H1 (cell line): ENCODE data around the gene CDKN1B. TPM values are rescaled to one million over a fixed set of nuclear protein-coding genes. Genes with fewer than 3 reads are reported as not detected.

Source experiments
- CTCF ChIA-PET: fragments of 300-600 bp; sonication (Branson Sonifier 250); formaldehyde crosslinking; loops from one replicate; lab custom pipeline; 2021; ENCODE audit not compliant: partially characterized antibody; lab: Charles Lee
- POLR2A ChIA-PET: fragments of 300-600 bp; sonication (Branson Sonifier 250); formaldehyde crosslinking; loops from one replicate; lab custom pipeline; 2021; ENCODE audit warnings: inconsistent platforms; ENCODE audit not compliant: partially characterized antibody; lab: Charles Lee
- DNase-seq, 2 experiments: peaks; one replicate each; pipeline versions ENCODE4 v3.0.0 to v3.0.0-alpha.2; 2010 to 2022; ENCODE audit warnings: low spot score in 2 of 2, low read depth in 1 of 2, mixed read lengths in 1 of 2
- FAIRE-seq: peaks from 2 replicates; lab custom pipeline; 2011; peaks lifted over from hg19 to GRCh38; lab: Jason Lieb, UNC
- H2AFZ ChIP-seq: 2 replicates; pipeline ENCODE4 v1.8.1; 2012; ENCODE audit warnings: low read length, inconsistent platforms
- H2AK5ac ChIP-seq: 2 replicates; pipeline ENCODE4 v1.6.1; 2013; ENCODE audit warnings: low read depth, low read length
- H2BK120ac ChIP-seq: replicated peaks from 2 replicates; pipeline ENCODE3; 2013; ENCODE audit warnings: low read depth, low read length, inconsistent platforms
- H2BK12ac ChIP-seq: 2 replicates; pipeline ENCODE4 v1.6.1; 2013; ENCODE audit warnings: low read depth, low read length
- H2BK15ac ChIP-seq: 2 replicates; pipeline ENCODE4 v1.6.1; 2013; ENCODE audit warnings: low read length
- H2BK20ac ChIP-seq: 2 replicates; pipeline ENCODE4 v1.6.1; 2013; ENCODE audit warnings: low read length
- H2BK5ac ChIP-seq: 2 replicates; pipeline ENCODE4 v1.6.1; 2013; ENCODE audit warnings: low read depth, low read length
- H3K14ac ChIP-seq: 2 replicates; pipeline ENCODE4 v1.6.1; 2013; ENCODE audit warnings: inconsistent platforms; ENCODE audit not compliant: insufficient read length
- H3K18ac ChIP-seq: 2 replicates; pipeline ENCODE4 v1.6.1; 2013; ENCODE audit warnings: low read length; ENCODE audit errors: extremely low read depth
- H3K23ac ChIP-seq: 2 replicates; pipeline ENCODE4 v1.6.1; 2013; ENCODE audit warnings: inconsistent platforms; ENCODE audit not compliant: insufficient read length
- H3K23me2 ChIP-seq: 2 replicates; pipeline ENCODE4 v1.6.1; 2013; ENCODE audit warnings: low read depth, low read length
- H3K27ac ChIP-seq: 2 replicates; pipeline ENCODE4 v1.6.1; 2011; ENCODE audit warnings: low read depth, low read length, inconsistent platforms
- H3K27me3 ChIP-seq, 4 experiments: replicated peaks in 1 of 4; 1 replicate in 1 of 4; 2 replicates in 3 of 4; pipeline versions ENCODE4 v1.6.1 to v1.8.1; 2011 to 2013; ENCODE audit warnings: low read length in 3 of 4, mild to moderate bottlenecking in 3 of 4, inconsistent platforms in 2 of 4, mixed read lengths in 2 of 4, moderate library complexity in 1 of 4; ENCODE audit not compliant: control insufficient read depth in 3 of 4, insufficient read depth in 3 of 4; ENCODE audit errors: extremely low read depth in 1 of 4
- H3K36me3 ChIP-seq, 4 experiments: 2 replicates each; pipeline versions ENCODE4 v1.6.1 to v1.8.1; 2011 to 2013; ENCODE audit warnings: mild to moderate bottlenecking in 4 of 4, low read length in 3 of 4, moderate library complexity in 2 of 4, control low read depth in 1 of 4, inconsistent platforms in 1 of 4; ENCODE audit not compliant: insufficient read depth in 4 of 4, control insufficient read depth in 2 of 4
- H3K4ac ChIP-seq: replicated peaks from 2 replicates; pipeline ENCODE3; 2013; ENCODE audit warnings: low read length, low read depth, mixed read lengths, inconsistent platforms; ENCODE audit not compliant: insufficient read length
- H3K4me1 ChIP-seq, 4 experiments: replicated peaks in 1 of 4; 1 replicate in 1 of 4; 2 replicates in 3 of 4; pipeline versions ENCODE4 v1.6.1 to v1.8.1; 2011 to 2013; ENCODE audit warnings: low read length in 3 of 4, inconsistent platforms in 2 of 4, mixed read lengths in 1 of 4; ENCODE audit not compliant: insufficient read depth in 4 of 4, control insufficient read depth in 3 of 4
- H3K4me2 ChIP-seq, 2 experiments: 2 replicates each; pipeline versions ENCODE4 v1.6.1 to v1.8.1; 2011 to 2013; ENCODE audit warnings: low read depth in 2 of 2, low read length in 2 of 2, control low read depth in 1 of 2, inconsistent platforms in 1 of 2, mild to moderate bottlenecking in 1 of 2; ENCODE audit not compliant: insufficient read depth in 1 of 2
- H3K4me3 ChIP-seq, 4 experiments: fragments of 200-600, 300-600 bp in 1 of 4; sonication (generic), shearing (Covaris generic), sonication (Bioruptor Twin) in 1 of 4; 2 replicates each; pipeline versions ENCODE4 v1.5.1 to v1.8.1; 2011 to 2016; ENCODE audit warnings: low read length in 4 of 4, low read depth in 3 of 4, control low read depth in 2 of 4, inconsistent platforms in 2 of 4, mild to moderate bottlenecking in 2 of 4, mixed read lengths in 1 of 4, moderate library complexity in 1 of 4; ENCODE audit not compliant: insufficient read depth in 2 of 4; ENCODE audit errors: extremely low read depth in 1 of 4
- H3K56ac ChIP-seq: replicated peaks from 2 replicates; pipeline ENCODE3; 2013; ENCODE audit warnings: low read depth, mild to moderate bottlenecking, mixed read lengths, low read length, inconsistent platforms; ENCODE audit not compliant: insufficient read length
- H3K79me1 ChIP-seq: 2 replicates; pipeline ENCODE4 v1.6.1; 2013; ENCODE audit warnings: low read depth, low read length, control low read depth
- H3K79me2 ChIP-seq, 2 experiments: 2 replicates each; pipeline versions ENCODE4 v1.6.1 to v1.8.1; 2012 to 2013; ENCODE audit warnings: low read length in 2 of 2, mild to moderate bottlenecking in 2 of 2, inconsistent platforms in 1 of 2; ENCODE audit not compliant: insufficient read depth in 2 of 2, control insufficient read depth in 1 of 2
- H3K9ac ChIP-seq, 4 experiments: replicated peaks in 1 of 4; 1 replicate in 1 of 4; 2 replicates in 3 of 4; pipeline versions ENCODE4 v1.6.1 to v1.8.1; 2011 to 2013; ENCODE audit warnings: low read depth in 3 of 4, low read length in 3 of 4, control low read depth in 2 of 4, mild to moderate bottlenecking in 2 of 4, moderate library complexity in 2 of 4, inconsistent platforms in 1 of 4; ENCODE audit errors: extremely low read depth in 1 of 4
- H3K9me3 ChIP-seq, 2 experiments: 2 replicates each; pipeline versions ENCODE4 v1.6.1 to v1.8.1; 2012 to 2013; ENCODE audit warnings: mild to moderate bottlenecking in 2 of 2, moderate library complexity in 2 of 2, control low read depth in 1 of 2, inconsistent platforms in 1 of 2, low read depth in 1 of 2, low read length in 1 of 2, mixed read lengths in 1 of 2; ENCODE audit not compliant: insufficient read depth in 2 of 2
- H4K20me1 ChIP-seq, 2 experiments: replicated peaks in 1 of 2; 2 replicates each; pipeline versions ENCODE3 to v1.8.1; 2011 to 2013; ENCODE audit warnings: inconsistent platforms in 2 of 2, low read length in 2 of 2, mild to moderate bottlenecking in 1 of 2; ENCODE audit not compliant: insufficient read depth in 2 of 2, control insufficient read depth in 1 of 2
- H4K5ac ChIP-seq: 2 replicates; pipeline ENCODE4 v1.6.1; 2013; ENCODE audit warnings: low read length, low read depth, mixed read lengths, inconsistent platforms; ENCODE audit not compliant: insufficient read length
- H4K8ac ChIP-seq: 2 replicates; pipeline ENCODE4 v1.8.0; 2013; ENCODE audit warnings: mild to moderate bottlenecking, moderate library complexity, low read length, inconsistent platforms; ENCODE audit not compliant: insufficient read depth; ENCODE audit errors: extremely low read depth
- H4K91ac ChIP-seq: replicated peaks from 2 replicates; pipeline ENCODE3; 2013; ENCODE audit warnings: low read length, mixed read lengths, inconsistent platforms; ENCODE audit not compliant: insufficient read length
- BACH1 ChIP-seq: IDR thresholded peaks from 2 replicates; pipeline ENCODE4 v1.6.1; 2012; ENCODE audit warnings: low read length, improper control_type of control experiment
- CREB1 ChIP-seq: IDR thresholded peaks from 2 replicates; pipeline ENCODE4 v1.6.1; 2012; ENCODE audit warnings: inconsistent platforms
- EGR1 ChIP-seq: IDR thresholded peaks from 2 replicates; pipeline ENCODE4 v1.6.1; 2011; ENCODE audit warnings: low read depth, low read length, borderline replicate concordance
- JUN ChIP-seq: IDR thresholded peaks from 2 replicates; pipeline ENCODE4 v1.6.1; 2011; ENCODE audit warnings: low read depth, mild to moderate bottlenecking, improper control_type of control experiment, low read length
- JUND ChIP-seq: IDR thresholded peaks from 2 replicates; pipeline ENCODE4 v1.6.1; 2011; ENCODE audit warnings: mild to moderate bottlenecking, improper control_type of control experiment, low read length
- KDM1A ChIP-seq: fragments of 200-600, 300-600 bp; sonication (generic); IDR thresholded peaks from 2 replicates; pipeline ENCODE4 v1.7.1; 2016; ENCODE audit warnings: mild to moderate bottlenecking, low read length, borderline replicate concordance
- NANOG ChIP-seq: IDR thresholded peaks from 2 replicates; pipeline ENCODE4 v1.6.1; 2011; ENCODE audit warnings: low read length, low read depth, mild to moderate bottlenecking, inconsistent platforms; ENCODE audit not compliant: insufficient read depth, poor library complexity, severe bottlenecking
- SP2 ChIP-seq: IDR thresholded peaks from 2 replicates; pipeline ENCODE4 v1.6.1; 2012; ENCODE audit warnings: mild to moderate bottlenecking, low read length, inconsistent platforms
- SP4 ChIP-seq: IDR thresholded peaks from 2 replicates; pipeline ENCODE4 v1.6.1; 2012; ENCODE audit warnings: low read length, inconsistent platforms
- SUZ12 ChIP-seq: fragments of 200-600 bp; sonication (generic); IDR thresholded peaks from 2 replicates; pipeline ENCODE4 v1.6.1; 2012; ENCODE audit warnings: mild to moderate bottlenecking, inconsistent platforms, low read length, moderate library complexity, mixed read lengths
- TAF7 ChIP-seq: optimal IDR thresholded peaks from 2 replicates; pipeline ENCODE3; 2011; ENCODE audit warnings: low read depth, mild to moderate bottlenecking, inconsistent platforms, low read length, moderate library complexity, borderline replicate concordance
- YY1 ChIP-seq: IDR thresholded peaks from 2 replicates; pipeline ENCODE4 v1.6.1; 2011; ENCODE audit warnings: low read depth, mild to moderate bottlenecking, low read length
- WGBS, 2 experiments: shearing (Covaris generic) in 1 of 2; methylation state at CpG; one replicate each; pipeline versions ENCODE4 v1.1.6 to v1.1.7; 2013 to 2015; ENCODE audit warnings: low lambda C conversion rate in 2 of 2, mixed read lengths in 2 of 2, inconsistent platforms in 1 of 2, low coverage in 1 of 2, missing lambda C conversion rate in 1 of 2; ENCODE audit not compliant: insufficient replicate concordance in 2 of 2, insufficient coverage in 1 of 2, insufficient read length in 1 of 2; ENCODE audit errors: extremely low coverage in 1 of 2, missing lambda C conversion rate in 1 of 2; 5-methylcytosine and 5-hydroxymethylcytosine counted together
- polyA plus RNA-seq, 7 experiments: library from polyadenylated mRNA; depleted of rRNA in 3 of 7; stranded (reverse) in 5 of 7; unstranded in 2 of 7; fragments of >200 nt in 5 of 7; fragments of 200-250 nt in 2 of 7; gene quantifications; 1 replicate in 5 of 7; 2 replicates in 1 of 7; 4 replicates in 1 of 7; pipeline versions ENCODE4 v1.2.1 to v1.2.3, GENCODE V29; 2011 to 2013; ENCODE audit warnings: missing spikeins in 2 of 7, mixed read lengths in 2 of 7
- total RNA-seq: library from RNA; stranded (reverse); fragmentation: NEBNext Ultra II Directional; extraction: Animal tissue kit (Norgen Biotek cat#: 25700); gene quantifications from 2 replicates; pipeline ENCODE4 v1.2.1, GENCODE V29; 2021

CDKN1B gene
- total and polyA plus RNA-seq, 2 of the 8 experiments (the other 6 are each of a cell fraction or from before 2014, with no cell fraction given): 6.5 to 27.2 TPM

DNA sequence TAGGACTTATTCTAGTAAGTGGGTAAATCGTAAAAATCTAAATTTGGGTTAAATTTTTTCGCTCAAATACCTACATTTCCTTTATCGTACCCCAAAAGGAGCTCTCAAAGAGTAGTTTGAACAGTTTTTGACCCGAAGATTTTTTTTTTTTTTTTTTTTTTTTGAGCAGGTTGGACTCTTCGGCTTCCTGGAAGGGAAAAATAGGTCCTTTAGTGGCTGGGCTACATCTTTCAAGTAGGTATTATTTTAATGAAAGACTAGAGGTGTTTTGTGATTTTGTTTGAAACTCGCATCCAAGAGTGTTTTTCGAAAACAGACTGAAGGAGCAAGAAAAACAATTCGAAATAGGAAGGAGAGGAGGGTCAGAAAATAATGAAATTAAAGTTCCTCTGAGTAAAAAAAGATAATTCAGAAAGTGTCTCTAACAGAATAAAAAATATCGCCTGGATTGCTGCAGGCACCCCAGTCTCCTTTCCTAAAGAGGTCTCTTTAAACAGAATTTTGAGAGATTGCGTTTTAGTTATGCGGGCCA is 6.0 kb downstream of the CDKN1B start:
- Histone ChIP-seq H2BK15ac (peak overlapping the region; percentile 72; the same call in 1 of the 2 replicates), H3K4me3 (peak overlapping the region; percentile 74 to 98 (median 88)), H3K79me2 (peaks cover 8 to 23% of the 10 kb centered on the region in 2 experiments; a peak in 3 of 4 replicates), H2AFZ (peak overlapping the region; percentile 36; the same call in 1 of the 2 replicates), H4K8ac (0 out of 2 replicates have a peak overlapping the region, but pooled peaks have one; percentile 9), H2BK20ac (no peak overlapping the region), H4K5ac (no peak overlapping the region), H3K9me3 (no peaks in the 10 kb centered on the region), H3K9ac (peak overlapping the region in 3 of 4 experiments; percentile 8 to 83 (median 81); a peak in 5 of 7 replicates), H3K4me1 (peaks cover 0 to 8% (median 2%) of the 10 kb centered on the region in 4 experiments; a peak in 5 of 7 replicates), H3K18ac (peak overlapping the region; percentile 96), H3K79me1 (peaks cover 5% of the 10 kb centered on the region; the same call in 1 of the 2 replicates), H2BK12ac (no peak overlapping the region; the same call in 1 of the 2 replicates), H3K27ac (no peak overlapping the region), H2BK5ac (no peak overlapping the region), H2BK120ac (no peak overlapping the region), H4K91ac (no peak overlapping the region), H3K4me2 (peak overlapping the region; percentile 67 to 95), H3K56ac (no peak overlapping the region), H3K23ac (no peak overlapping the region), H2AK5ac (no peak overlapping the region), H3K36me3 (peaks cover 0 to 40% (median 10%) of the 10 kb centered on the region in 4 experiments; a peak in 6 of 8 replicates), H4K20me1 (peaks cover 8% of the 10 kb centered on the region in 2 experiments), H3K23me2 (peaks cover 17% of the 10 kb centered on the region), H3K4ac (no peak overlapping the region), H3K27me3 (peaks cover 0 to 2% (median under 1%) of the 10 kb centered on the region in 4 experiments; a peak in 2 of 7 replicates), H3K14ac (no peak overlapping the region)
- FAIRE-seq: no peak
- ChIA-PET CTCF (interaction anchor here (0.8 to 1.3 kb wide), 2 partner anchors 12 to 14 kb away, joined by 3 to 4 read pairs; no protein-coding TSS in a partner anchor), POLR2A (interaction anchor here (0.6 to 4.5 kb wide), 8 partner anchors 9 to 457 kb away, joined by 3 to 51 read pairs (median 6); partner anchors contain the start of genes BORCS5 and LRP6)
- DNase-seq: no peak
- WGBS, 2 experiments: 39% methylated on average over 11 of the region's 11 CpGs; no CpG with 5 or more reads in 1 of the 2 experiments
- TF ChIP-seq SUZ12 (no peak), SP2 (no peak), TAF7 (no peak), NANOG (no peak), YY1 (no peak), JUN (no peak), JUND (no peak), KDM1A (no peak), BACH1 (no peak), SP4 (no peak), CREB1 (no peak), EGR1 (no peak)
